Measurements from ENCODE around the gene SPOCK2.
A peak's percentile ranks its signal among the peaks of the same experiment; 100 is the strongest.
"Not testable (repeated sequence)": the region's sequence is repeated elsewhere in the genome, so short reads cannot be mapped to it uniquely, and the experiment has no call there.

The SPOCK2 gene

GRCh38 chr10:72087969-72088888 lies at the start of gene SPOCK2:
SPOCK2 (minus strand) TSS chr10:72088551; CDS start chr10:72088328, 223 bp downstream.
- DNase-seq (ENCODE audit: low read depth in 1 of 2, low spot score in 1 of 2): peak; percentile 46 to 56

- DNase-seq (ENCODE audit: low read depth in 1 of 2, low spot score in 1 of 2): no peak
These were observed 49.2 kb upstream of the SPOCK2 start for GRCh38 chr10:72137583-72137982.

- DNase-seq (ENCODE audit: low read depth in 1 of 2, low spot score in 1 of 2): not testable (repeated sequence)
These were observed 47.9 kb upstream of the SPOCK2 start for GRCh38 chr10:72136225-72136624.

- no peak for DNase-seq (ENCODE audit: low read depth in 1 of 2, low spot score in 1 of 2)
These were observed 46.7 kb upstream of the SPOCK2 start for GRCh38 chr10:72134785-72135767.

GRCh38 chr10:72133517-72133916 lies 45.2 kb upstream of the SPOCK2 start:
- DNase-seq (ENCODE audit: low read depth in 1 of 2, low spot score in 1 of 2): no peak

GRCh38 chr10:72132854-72133253 lies 44.5 kb upstream of the SPOCK2 start:
- no peak for DNase-seq (ENCODE audit: low read depth in 1 of 2, low spot score in 1 of 2)

- DNase-seq (ENCODE audit: low read depth in 1 of 2, low spot score in 1 of 2): no peak
These were observed 39.2 kb upstream of the SPOCK2 start for GRCh38 chr10:72127571-72127970.

- DNase-seq (ENCODE audit: low read depth in 1 of 2, low spot score in 1 of 2): no peak
These were observed 38.5 kb upstream of the SPOCK2 start for GRCh38 chr10:72126872-72127232.

GRCh38 chr10:72126184-72126871 lies 38.0 kb upstream of the SPOCK2 start:
- no peak for DNase-seq (ENCODE audit: low read depth in 1 of 2, low spot score in 1 of 2)

- no peak for DNase-seq (ENCODE audit: low read depth in 1 of 2, low spot score in 1 of 2)
These were observed 36.6 kb upstream of the SPOCK2 start for GRCh38 chr10:72124989-72125388.

- no peak for DNase-seq (ENCODE audit: low read depth in 1 of 2, low spot score in 1 of 2)
These were observed 36.0 kb upstream of the SPOCK2 start for GRCh38 chr10:72124381-72124780.

GRCh38 chr10:72123616-72124015 lies 35.3 kb upstream of the SPOCK2 start:
- no peak for DNase-seq (ENCODE audit: low read depth in 1 of 2, low spot score in 1 of 2)

GRCh38 chr10:72122221-72122620 lies 33.9 kb upstream of the SPOCK2 start:
- DNase-seq (ENCODE audit: low read depth in 1 of 2, low spot score in 1 of 2): no peak

GRCh38 chr10:72121389-72121788 lies 33.0 kb upstream of the SPOCK2 start:
- no peak for DNase-seq (ENCODE audit: low read depth in 1 of 2, low spot score in 1 of 2)

GRCh38 chr10:72116372-72116771 lies 28.0 kb upstream of the SPOCK2 start:
- no peak for DNase-seq (ENCODE audit: low read depth in 1 of 2, low spot score in 1 of 2)

- DNase-seq (ENCODE audit: low read depth in 1 of 2, low spot score in 1 of 2): no peak
These were observed 26.5 kb upstream of the SPOCK2 start for GRCh38 chr10:72114706-72115450.

GRCh38 chr10:72110673-72111401 lies 22.5 kb upstream of the SPOCK2 start:
- no peak for DNase-seq (ENCODE audit: low read depth in 1 of 2, low spot score in 1 of 2)

GRCh38 chr10:72109636-72110157 lies 21.3 kb upstream of the SPOCK2 start:
- no peak for DNase-seq (ENCODE audit: low read depth in 1 of 2, low spot score in 1 of 2)

GRCh38 chr10:72108830-72109635 lies 20.7 kb upstream of the SPOCK2 start:
- DNase-seq (ENCODE audit: low read depth in 1 of 2, low spot score in 1 of 2): no peak

All from activated CD4-positive, alpha-beta T cell treated with anti-CD3 and anti-CD28 coated beads, Interleukin-2, amount 50 U/mL, for 24 hours (primary cell).